GM23248 (cell line): ENCODE data around the gene AQP2.

ENCODE experiments used
- EZH2 ChIP-seq: fragments of 200-600 bp; sonication (generic); IDR thresholded peaks from 2 replicates; pipeline ENCODE4 v1.6.1; 2018; ENCODE audit warnings: antibody characterized with exemption, mild to moderate bottlenecking; ENCODE audit not compliant: insufficient read depth, poor library complexity, severe bottlenecking
- EZH2phosphoT487 ChIP-seq: fragments of 200-600 bp; sonication (generic); IDR thresholded peaks from 2 replicates; pipeline ENCODE4 v1.6.1; 2018; ENCODE audit warnings: antibody characterized with exemption, moderate library complexity, mild to moderate bottlenecking, low read depth; ENCODE audit not compliant: insufficient read depth

DNA sequence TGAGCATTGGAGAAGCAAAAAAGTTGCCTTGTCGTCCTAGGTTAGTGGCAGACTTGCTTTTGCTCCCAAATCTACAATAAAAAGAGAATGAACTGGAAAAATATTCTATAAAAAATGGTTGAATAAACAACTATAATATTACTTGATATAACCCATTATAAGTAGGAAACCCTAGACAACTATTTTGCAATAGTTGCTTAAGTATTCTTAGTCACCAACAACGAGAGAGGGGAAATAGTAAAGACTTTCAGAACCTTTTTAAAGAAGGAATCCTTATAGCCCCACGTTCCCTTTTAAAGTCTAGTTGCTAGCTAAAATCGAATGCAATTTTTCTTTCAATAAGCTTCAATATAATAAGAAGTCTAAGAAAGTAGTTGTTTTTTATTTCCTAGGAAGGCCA lies 39.7 kb downstream of the AQP2 start:
- TF ChIP-seq EZH2phosphoT487 (no peak), EZH2 (no peak)
